HEK293 (cell line): Measurements from ENCODE around the gene ACAP3.
A peak's percentile ranks its signal among the peaks of the same experiment; 100 is the strongest.

Experiments used
- EGR2 ChIP-seq: fragments of 450-650 bp; formaldehyde crosslinking; IDR thresholded peaks from 2 replicates; pipeline ENCODE4 v1.5.1; 2016; ENCODE audit warnings: low read depth, missing biosample characterization, missing genetic modification characterization
- GLIS2 ChIP-seq: fragments of 450-650 bp; formaldehyde crosslinking; IDR thresholded peaks from 2 replicates; pipeline ENCODE4 v1.5.1; 2016; ENCODE audit warnings: missing biosample characterization, missing genetic modification characterization
- HIC1 ChIP-seq: fragments of 450-650 bp; formaldehyde crosslinking; IDR thresholded peaks from 2 replicates; pipeline ENCODE4 v1.5.1; 2016; ENCODE audit warnings: missing biosample characterization, missing genetic modification characterization
- KLF10 ChIP-seq: fragments of 450-650 bp; IDR thresholded peaks from 2 replicates; pipeline ENCODE4 v1.5.1; 2018; ENCODE audit warnings: missing biosample characterization, mild to moderate bottlenecking, missing genetic modification characterization
- KLF17 ChIP-seq: fragments of 450-650 bp; formaldehyde crosslinking; IDR thresholded peaks from 2 replicates; pipeline ENCODE4 v1.5.1; 2016; ENCODE audit warnings: missing biosample characterization, missing genetic modification characterization
- KLF8 ChIP-seq: fragments of 450-650 bp; formaldehyde crosslinking; IDR thresholded peaks from 2 replicates; pipeline ENCODE4 v1.5.1; 2016; ENCODE audit warnings: missing biosample characterization, missing genetic modification characterization
- PRDM10 ChIP-seq: fragments of 450-650 bp; formaldehyde crosslinking; IDR thresholded peaks from 2 replicates; pipeline ENCODE4 v1.5.1; 2016; ENCODE audit warnings: missing biosample characterization, missing genetic modification characterization
- PRDM6 ChIP-seq: fragments of 450-650 bp; formaldehyde crosslinking; IDR thresholded peaks from 2 replicates; pipeline ENCODE4 v1.5.1; 2017; ENCODE audit warnings: missing biosample characterization, missing genetic modification characterization
- SP7 ChIP-seq: fragments of 450-650 bp; formaldehyde crosslinking; IDR thresholded peaks from 2 replicates; pipeline ENCODE4 v1.5.1; 2016; ENCODE audit warnings: missing biosample characterization, missing genetic modification characterization
- YY2 ChIP-seq: fragments of 450-650 bp; formaldehyde crosslinking; IDR thresholded peaks from 2 replicates; pipeline ENCODE4 v1.5.1; 2016; ENCODE audit warnings: missing biosample characterization, missing genetic modification characterization
- ZBTB26 ChIP-seq: fragments of 450-650 bp; formaldehyde crosslinking; optimal IDR thresholded peaks from 2 replicates; pipeline ENCODE3; 2016; ENCODE audit warnings: missing biosample characterization, mild to moderate bottlenecking, missing genetic modification characterization
- ZBTB6 ChIP-seq: fragments of 450-650 bp; formaldehyde crosslinking; IDR thresholded peaks from 2 replicates; pipeline ENCODE4 v1.5.1; 2017; ENCODE audit warnings: missing biosample characterization, missing genetic modification characterization
- ZBTB8A ChIP-seq: fragments of 450-650 bp; formaldehyde crosslinking; IDR thresholded peaks from 2 replicates; pipeline ENCODE4 v1.5.1; 2016; ENCODE audit warnings: missing biosample characterization, missing genetic modification characterization
- ZFHX2 ChIP-seq: fragments of 450-650 bp; formaldehyde crosslinking; conservative IDR thresholded peaks from 2 replicates; pipeline ENCODE4 v1.5.1; 2016; ENCODE audit warnings: missing biosample characterization, missing genetic modification characterization
- ZFP3 ChIP-seq: fragments of 450-650 bp; formaldehyde crosslinking; IDR thresholded peaks from 2 replicates; pipeline ENCODE4 v1.5.1; 2016; ENCODE audit warnings: low read depth, missing biosample characterization, missing genetic modification characterization
- ZFP37 ChIP-seq: fragments of 450-650 bp; formaldehyde crosslinking; IDR thresholded peaks from 2 replicates; pipeline ENCODE4 v1.5.1; 2016; ENCODE audit warnings: missing biosample characterization, missing genetic modification characterization
- ZNF155 ChIP-seq: fragments of 450-650 bp; formaldehyde crosslinking; IDR thresholded peaks from 2 replicates; pipeline ENCODE4 v1.5.1; 2016; ENCODE audit warnings: missing biosample characterization, missing genetic modification characterization
- ZNF16 ChIP-seq: fragments of 450-650 bp; formaldehyde crosslinking; IDR thresholded peaks from 2 replicates; pipeline ENCODE4 v1.5.1; 2016; ENCODE audit warnings: low read depth, missing biosample characterization, missing genetic modification characterization
- ZNF174 ChIP-seq: fragments of 450-650 bp; formaldehyde crosslinking; IDR thresholded peaks from 2 replicates; pipeline ENCODE4 v1.5.0; 2017; ENCODE audit warnings: missing biosample characterization, mild to moderate bottlenecking, missing genetic modification characterization
- ZNF184 ChIP-seq: fragments of 450-650 bp; IDR thresholded peaks from 2 replicates; pipeline ENCODE4 v1.5.1; 2018; ENCODE audit warnings: missing biosample characterization, mild to moderate bottlenecking, missing genetic modification characterization
- ZNF350 ChIP-seq: fragments of 450-650 bp; formaldehyde crosslinking; IDR thresholded peaks from 2 replicates; pipeline ENCODE4 v1.5.0; 2017; ENCODE audit warnings: missing biosample characterization, mild to moderate bottlenecking, missing genetic modification characterization
- ZNF391 ChIP-seq: fragments of 450-650 bp; formaldehyde crosslinking; IDR thresholded peaks from 2 replicates; pipeline ENCODE4 v1.5.1; 2016; ENCODE audit warnings: low read depth, missing biosample characterization, missing genetic modification characterization, borderline replicate concordance
- ZNF48 ChIP-seq: fragments of 450-650 bp; formaldehyde crosslinking; IDR thresholded peaks from 2 replicates; pipeline ENCODE4 v1.5.1; 2016; ENCODE audit warnings: missing biosample characterization, missing genetic modification characterization
- ZNF529 ChIP-seq: fragments of 450-650 bp; formaldehyde crosslinking; IDR thresholded peaks from 2 replicates; pipeline ENCODE4 v1.5.1; 2017; ENCODE audit warnings: missing genetic modification characterization, missing biosample characterization; ENCODE audit not compliant: insufficient replicate concordance
- ZNF626 ChIP-seq: fragments of 450-650 bp; sonication (Bioruptor Pico); formaldehyde crosslinking; IDR thresholded peaks from 2 replicates; pipeline ENCODE4 v1.5.1; 2018; ENCODE audit warnings: missing biosample characterization, missing genetic modification characterization, inconsistent platforms
- ZNF658 ChIP-seq: fragments of 450-650 bp; formaldehyde crosslinking; IDR thresholded peaks from 2 replicates; pipeline ENCODE4; 2016; ENCODE audit warnings: missing biosample characterization, missing genetic modification characterization
- ZNF660 ChIP-seq: fragments of 450-650 bp; IDR thresholded peaks from 2 replicates; pipeline ENCODE4 v1.5.1; 2018; ENCODE audit warnings: missing biosample characterization, mild to moderate bottlenecking, missing genetic modification characterization
- ZSCAN5A ChIP-seq: fragments of 450-650 bp; formaldehyde crosslinking; IDR thresholded peaks from 2 replicates; pipeline ENCODE4 v1.5.1; 2016; ENCODE audit warnings: missing biosample characterization, missing genetic modification characterization

The ACAP3 gene

GRCh38 chr1:1344655-1345361, 37.1 kb upstream of the ACAP3 start (continued):
- TF ChIP-seq ZNF529 (tag by site-specific recombination) (no peak), GLIS2 (tag by site-specific recombination) (peak; percentile 74), ZNF660 (tag by site-specific recombination) (no peak), KLF8 (tag by site-specific recombination) (no peak; the same call in 1 of the 2 replicates), ZNF16 (tag by site-specific recombination) (no peak), KLF17 (tag by site-specific recombination) (peak; percentile 95), ZNF658 (tag by site-specific recombination) (no peak), ZNF184 (tag by site-specific recombination) (no peak), ZFP37 (tag by site-specific recombination) (no peak), ZBTB8A (tag by site-specific recombination) (peak; percentile 40; the same call in 1 of the 2 replicates), YY2 (tag by site-specific recombination) (no peak), ZBTB26 (tag by site-specific recombination) (no peak), ZNF350 (no peak), ZNF48 (no peak), ZFP3 (tag by site-specific recombination) (no peak), ZNF174 (tag by site-specific recombination) (no peak), PRDM10 (tag by site-specific recombination) (peak; percentile 29; the same call in 1 of the 2 replicates), ZNF626 (tag by site-specific recombination) (no peak), KLF10 (no peak), ZSCAN5A (tag by site-specific recombination) (no peak), ZFHX2 (tag by site-specific recombination) (no peak), HIC1 (peak; percentile 39; the same call in 1 of the 2 replicates), ZNF391 (tag by site-specific recombination) (no peak), PRDM6 (no peak), ZNF155 (tag by site-specific recombination) (no peak), ZBTB6 (tag by site-specific recombination) (no peak), SP7 (tag by site-specific recombination) (peak; percentile 26), EGR2 (tag by site-specific recombination) (no peak)
